ENCODE results near the gene NF1.

NF1 gene

DNA sequence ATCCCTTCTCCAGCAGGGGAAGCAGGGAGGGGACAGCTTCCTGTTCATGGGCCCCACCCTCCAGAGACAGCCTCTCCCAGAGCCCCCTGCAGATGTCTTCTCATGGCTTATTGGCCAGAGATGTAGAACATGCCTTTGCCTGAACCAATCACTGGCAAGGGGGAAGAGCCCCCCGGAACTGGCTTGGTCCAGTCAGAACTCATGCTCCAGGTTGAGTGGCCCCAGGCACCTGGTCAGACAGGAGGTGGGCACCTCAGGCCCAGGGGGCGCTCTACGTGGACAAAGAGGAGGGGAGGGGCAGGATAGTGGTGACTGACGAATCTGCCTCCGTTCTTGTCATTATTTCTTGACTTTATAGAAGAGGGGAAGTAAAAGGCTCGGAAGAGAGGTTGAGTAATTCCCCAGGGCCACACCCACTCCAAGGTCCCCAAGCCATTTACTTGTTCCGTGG is 320.3 kb downstream of the NF1 start:
- Histone ChIP-seq H3K27ac (replicated peaks; ENCODE audit: low read length) (no peak overlapping the region), H3K79me1 (ENCODE audit: low read depth, low read length) (no peaks in the 10 kb centered on the region), H2AFZ (ENCODE audit: low read length) (no peak overlapping the region), H3K18ac (ENCODE audit: low read length) (peak overlapping the region; percentile 21), H3K4me1 (ENCODE audit: control insufficient read depth in 2 of 2, insufficient read depth in 1 of 2, low read depth in 1 of 2, low read length in 2 of 2) (peaks cover 23 to 36% of the 10 kb centered on the region in 2 donors), H2BK12ac (ENCODE audit: low read length) (no peak overlapping the region), H3K9ac (ENCODE audit: low read depth, low read length, poor library complexity) (no peak overlapping the region), H3K36me3 (replicated peaks in 1 of 2; ENCODE audit: control insufficient read depth in 2 of 2, insufficient read depth in 2 of 2, low read length in 2 of 2) (no peaks in the 10 kb centered on the region), H3K4ac (ENCODE audit: low read length) (no peak overlapping the region), H3K23ac (ENCODE audit: low read depth, low read length, poor library complexity) (no peak overlapping the region), H2BK15ac (ENCODE audit: low read length) (peak overlapping the region; percentile 35), H2BK5ac (ENCODE audit: low read length) (no peak overlapping the region), H3K4me2 (ENCODE audit: insufficient read depth, low read length, poor library complexity, severe bottlenecking) (no peak overlapping the region), H3K9me3 (replicated peaks in 1 of 2; ENCODE audit: control insufficient read depth in 2 of 2, insufficient read depth in 1 of 2, low read depth in 1 of 2, low read length in 2 of 2) (no peaks in the 10 kb centered on the region), H4K91ac (ENCODE audit: low read depth, low read length, poor library complexity) (no peak overlapping the region), H2AK5ac (ENCODE audit: low read depth, low read length) (no peak overlapping the region), H3K4me3 (ENCODE audit: low read length in 2 of 2) (no peak overlapping the region), H3K27me3 (ENCODE audit: control insufficient read depth in 3 of 3, insufficient read depth in 3 of 3, low read depth in 1 of 3, low read length in 3 of 3) (peaks cover 0 to 14% (median 12%) of the 10 kb centered on the region in 3 experiments), H2BK120ac (ENCODE audit: low read depth, low read length) (no peak overlapping the region), H4K8ac (ENCODE audit: low read depth, low read length) (no peak overlapping the region), H3K14ac (ENCODE audit: low read length) (no peak overlapping the region)
- no CpG with 5 or more reads among the region's 7 CpGs for WGBS, 2 donors (ENCODE audit: extremely low coverage in 2 of 2, insufficient read length in 2 of 2, insufficient replicate concordance in 1 of 2)
- DNase-seq (ENCODE audit: low spot score), result no peak

- H3K18ac ChIP-seq (ENCODE audit: low read length), result peak overlapping the region; percentile 77
- peak overlapping the region; percentile 1 for H3K23ac ChIP-seq (ENCODE audit: low read depth, low read length, poor library complexity)
- H3K4me2 ChIP-seq (ENCODE audit: insufficient read depth, low read length, poor library complexity, severe bottlenecking), result no peak overlapping the region
- peak overlapping the region; percentile 63 for H3K14ac ChIP-seq (ENCODE audit: low read length)
- DNase-seq (ENCODE audit: low spot score), result no peak
- no peak overlapping the region for H2BK15ac ChIP-seq (ENCODE audit: low read length)
- no peaks in the 10 kb centered on the region for H3K79me1 ChIP-seq (ENCODE audit: low read depth, low read length)
- no peak overlapping the region for H2BK12ac ChIP-seq (ENCODE audit: low read length)
- H4K91ac ChIP-seq (ENCODE audit: low read depth, low read length, poor library complexity), result no peak overlapping the region
- WGBS, 2 donors (ENCODE audit: extremely low coverage in 2 of 2, insufficient read length in 2 of 2, insufficient replicate concordance in 1 of 2), result no CpG with 5 or more reads among the region's 22 CpGs
- H4K8ac ChIP-seq (ENCODE audit: low read depth, low read length), result no peak overlapping the region
- no peak overlapping the region for H3K4ac ChIP-seq (ENCODE audit: low read length)
- peaks cover 23 to 36% of the 10 kb centered on the region in 2 donors for H3K4me1 ChIP-seq (ENCODE audit: control insufficient read depth in 2 of 2, insufficient read depth in 1 of 2, low read depth in 1 of 2, low read length in 2 of 2)
- H3K9ac ChIP-seq (ENCODE audit: low read depth, low read length, poor library complexity), result no peak overlapping the region
- H2AK5ac ChIP-seq (ENCODE audit: low read depth, low read length), result peak overlapping the region; percentile 61
- H3K9me3 ChIP-seq (replicated peaks in 1 of 2; ENCODE audit: control insufficient read depth in 2 of 2, insufficient read depth in 1 of 2, low read depth in 1 of 2, low read length in 2 of 2), result no peaks in the 10 kb centered on the region
- no peak overlapping the region for H2BK120ac ChIP-seq (ENCODE audit: low read depth, low read length)
- no peaks in the 10 kb centered on the region for H3K36me3 ChIP-seq (replicated peaks in 1 of 2; ENCODE audit: control insufficient read depth in 2 of 2, insufficient read depth in 2 of 2, low read length in 2 of 2)
- no peak overlapping the region for H3K27ac ChIP-seq (replicated peaks; ENCODE audit: low read length)
- H3K4me3 ChIP-seq (ENCODE audit: low read length in 2 of 2), result no peak overlapping the region
- H2AFZ ChIP-seq (ENCODE audit: low read length), result peak overlapping the region; percentile 89
- no peak overlapping the region for H2BK5ac ChIP-seq (ENCODE audit: low read length)
- H3K27me3 ChIP-seq (ENCODE audit: control insufficient read depth in 3 of 3, insufficient read depth in 3 of 3, low read depth in 1 of 3, low read length in 3 of 3), result peaks cover 0 to 14% (median 12%) of the 10 kb centered on the region in 3 experiments
Measured at GRCh38 chr17:31415640-31416502, 321.1 kb downstream of the NF1 start.

- peak; percentile 33 for DNase-seq (ENCODE audit: low spot score)
- Histone ChIP-seq H3K4me3 (ENCODE audit: low read length in 2 of 2) (no peak overlapping the region), H2BK15ac (ENCODE audit: low read length) (peak overlapping the region; percentile 20), H3K4me1 (ENCODE audit: control insufficient read depth in 2 of 2, insufficient read depth in 1 of 2, low read depth in 1 of 2, low read length in 2 of 2) (peaks cover 23 to 36% of the 10 kb centered on the region in 2 donors), H3K4me2 (ENCODE audit: insufficient read depth, low read length, poor library complexity, severe bottlenecking) (no peak overlapping the region), H3K27ac (replicated peaks; ENCODE audit: low read length) (no peak overlapping the region), H2AK5ac (ENCODE audit: low read depth, low read length) (peak overlapping the region; percentile 25), H3K36me3 (replicated peaks in 1 of 2; ENCODE audit: control insufficient read depth in 2 of 2, insufficient read depth in 2 of 2, low read length in 2 of 2) (no peaks in the 10 kb centered on the region), H3K9me3 (replicated peaks in 1 of 2; ENCODE audit: control insufficient read depth in 2 of 2, insufficient read depth in 1 of 2, low read depth in 1 of 2, low read length in 2 of 2) (no peaks in the 10 kb centered on the region), H3K79me1 (ENCODE audit: low read depth, low read length) (no peaks in the 10 kb centered on the region), H2AFZ (ENCODE audit: low read length) (peak overlapping the region; percentile 89), H3K27me3 (ENCODE audit: control insufficient read depth in 3 of 3, insufficient read depth in 3 of 3, low read depth in 1 of 3, low read length in 3 of 3) (peaks cover 0 to 14% (median 12%) of the 10 kb centered on the region in 3 experiments), H3K18ac (ENCODE audit: low read length) (peak overlapping the region; percentile 77), H4K91ac (ENCODE audit: low read depth, low read length, poor library complexity) (no peak overlapping the region), H4K8ac (ENCODE audit: low read depth, low read length) (no peak overlapping the region), H3K23ac (ENCODE audit: low read depth, low read length, poor library complexity) (peak overlapping the region; percentile 1), H2BK5ac (ENCODE audit: low read length) (no peak overlapping the region), H3K4ac (ENCODE audit: low read length) (no peak overlapping the region), H3K9ac (ENCODE audit: low read depth, low read length, poor library complexity) (no peak overlapping the region), H3K14ac (ENCODE audit: low read length) (peak overlapping the region; percentile 63), H2BK12ac (ENCODE audit: low read length) (no peak overlapping the region), H2BK120ac (ENCODE audit: low read depth, low read length) (no peak overlapping the region)
- no CpG with 5 or more reads among the region's 10 CpGs for WGBS, 2 donors (ENCODE audit: extremely low coverage in 2 of 2, insufficient read length in 2 of 2, insufficient replicate concordance in 1 of 2)
Measured at GRCh38 chr17:31416503-31416923, 321.7 kb downstream of the NF1 start.

GRCh38 chr17:31417051-31417792 is 322.4 kb downstream of the NF1 start:
- H2BK12ac ChIP-seq (ENCODE audit: low read length), result peak overlapping the region; percentile 75
- peak overlapping the region; percentile 69 for H3K18ac ChIP-seq (ENCODE audit: low read length)
- H3K36me3 ChIP-seq (replicated peaks in 1 of 2; ENCODE audit: control insufficient read depth in 2 of 2, insufficient read depth in 2 of 2, low read length in 2 of 2), result no peaks in the 10 kb centered on the region
- peak overlapping the region; percentile 70 for H2BK15ac ChIP-seq (ENCODE audit: low read length)
- H3K23ac ChIP-seq (ENCODE audit: low read depth, low read length, poor library complexity), result peak overlapping the region; percentile 60
- H3K4me1 ChIP-seq (ENCODE audit: control insufficient read depth in 2 of 2, insufficient read depth in 1 of 2, low read depth in 1 of 2, low read length in 2 of 2), result peaks cover 23 to 36% of the 10 kb centered on the region in 2 donors
- no peaks in the 10 kb centered on the region for H3K9me3 ChIP-seq (replicated peaks in 1 of 2; ENCODE audit: control insufficient read depth in 2 of 2, insufficient read depth in 1 of 2, low read depth in 1 of 2, low read length in 2 of 2)
- no peak overlapping the region for H3K4me3 ChIP-seq (ENCODE audit: low read length in 2 of 2)
- H3K14ac ChIP-seq (ENCODE audit: low read length), result peak overlapping the region; percentile 63
- peaks cover 0 to 14% (median 12%) of the 10 kb centered on the region in 3 experiments for H3K27me3 ChIP-seq (ENCODE audit: control insufficient read depth in 3 of 3, insufficient read depth in 3 of 3, low read depth in 1 of 3, low read length in 3 of 3)
- H3K4ac ChIP-seq (ENCODE audit: low read length), result peak overlapping the region; percentile 44
- H2AFZ ChIP-seq (ENCODE audit: low read length), result peak overlapping the region; percentile 89
- no peak overlapping the region for H3K27ac ChIP-seq (replicated peaks; ENCODE audit: low read length)
- no peak overlapping the region for H4K91ac ChIP-seq (ENCODE audit: low read depth, low read length, poor library complexity)
- peak overlapping the region; percentile 82 for H2AK5ac ChIP-seq (ENCODE audit: low read depth, low read length)
- no peaks in the 10 kb centered on the region for H3K79me1 ChIP-seq (ENCODE audit: low read depth, low read length)
- no peak overlapping the region for H2BK120ac ChIP-seq (ENCODE audit: low read depth, low read length)
- no peak overlapping the region for H3K9ac ChIP-seq (ENCODE audit: low read depth, low read length, poor library complexity)
- DNase-seq (ENCODE audit: low spot score), result no peak
- H4K8ac ChIP-seq (ENCODE audit: low read depth, low read length), result no peak overlapping the region
- H3K4me2 ChIP-seq (ENCODE audit: insufficient read depth, low read length, poor library complexity, severe bottlenecking), result no peak overlapping the region
- no peak overlapping the region for H2BK5ac ChIP-seq (ENCODE audit: low read length)
- WGBS, 2 donors (ENCODE audit: extremely low coverage in 2 of 2, insufficient read length in 2 of 2, insufficient replicate concordance in 1 of 2), result no CpG with 5 or more reads among the region's 10 CpGs
